ENCODE measurements around the gene DAPK1.

DAPK1 gene

DNA sequence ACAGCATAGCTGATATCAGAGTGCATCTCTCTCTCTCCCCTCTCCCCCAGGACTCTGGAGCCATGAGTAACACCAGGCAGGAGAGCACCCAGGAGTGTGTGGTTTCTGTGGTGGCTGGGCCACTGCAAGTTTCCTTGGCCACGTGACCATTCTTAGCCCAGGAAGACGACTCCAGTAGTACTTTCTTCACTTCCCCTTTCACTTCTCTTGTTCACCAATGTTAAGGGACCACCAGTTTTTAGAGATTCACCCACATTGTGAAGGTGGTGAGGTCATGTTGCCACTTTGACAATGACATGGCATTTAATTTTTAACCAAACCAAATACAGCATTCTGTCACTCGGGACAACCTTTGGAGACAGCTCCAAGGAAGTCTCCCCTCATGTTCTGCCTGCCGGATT lies 17.9 kb upstream of the DAPK1 start:
- Histone ChIP-seq H3K27ac (ENCODE audit: low read depth, low read length) (no peak overlapping the region), H3K9ac (ENCODE audit: low read length) (no peak overlapping the region), H3K27me3 (ENCODE audit: control insufficient read depth, insufficient read depth, low read length) (no peaks in the 10 kb centered on the region), H3K36me3 (ENCODE audit: control insufficient read depth, insufficient read depth, low read length) (no peaks in the 10 kb centered on the region), H3K4me3 (ENCODE audit: low read length) (no peak overlapping the region), H3K4me1 (ENCODE audit: control insufficient read depth, insufficient read depth, low read length) (no peaks in the 10 kb centered on the region)

GRCh38 chr9:87481890-87482855 lies 15.5 kb upstream of the DAPK1 start:
- no peak overlapping the region for H3K27ac ChIP-seq (ENCODE audit: low read depth, low read length)
- H3K4me3 ChIP-seq (ENCODE audit: low read length) = no peak overlapping the region
- H3K36me3 ChIP-seq (ENCODE audit: control insufficient read depth, insufficient read depth, low read length) = no peaks in the 10 kb centered on the region
- no peak overlapping the region for H3K9ac ChIP-seq (ENCODE audit: low read length)
- no peaks in the 10 kb centered on the region for H3K4me1 ChIP-seq (ENCODE audit: control insufficient read depth, insufficient read depth, low read length)
- no peaks in the 10 kb centered on the region for H3K27me3 ChIP-seq (ENCODE audit: control insufficient read depth, insufficient read depth, low read length)

- no peak overlapping the region for H3K4me3 ChIP-seq (ENCODE audit: low read length)
- no peaks in the 10 kb centered on the region for H3K27me3 ChIP-seq (ENCODE audit: control insufficient read depth, insufficient read depth, low read length)
- H3K9ac ChIP-seq (ENCODE audit: low read length) = no peak overlapping the region
Measured at GRCh38 chr9:87490225-87490624, 7.4 kb upstream of the DAPK1 start.

GRCh38 chr9:87490907-87491306 lies 6.8 kb upstream of the DAPK1 start:
- Histone ChIP-seq H3K27me3 (ENCODE audit: control insufficient read depth, insufficient read depth, low read length) (no peaks in the 10 kb centered on the region), H3K9ac (ENCODE audit: low read length) (no peak overlapping the region), H3K36me3 (ENCODE audit: control insufficient read depth, insufficient read depth, low read length) (no peaks in the 10 kb centered on the region), H3K27ac (ENCODE audit: low read depth, low read length) (no peak overlapping the region), H3K4me3 (ENCODE audit: low read length) (no peak overlapping the region), H3K4me1 (ENCODE audit: control insufficient read depth, insufficient read depth, low read length) (no peaks in the 10 kb centered on the region)

More at GRCh38 chr9:87490225-87490624, 7.4 kb upstream of the DAPK1 start:
- H3K4me1 ChIP-seq (ENCODE audit: control insufficient read depth, insufficient read depth, low read length) = no peaks in the 10 kb centered on the region
- no peak overlapping the region for H3K27ac ChIP-seq (ENCODE audit: low read depth, low read length)
- no peaks in the 10 kb centered on the region for H3K36me3 ChIP-seq (ENCODE audit: control insufficient read depth, insufficient read depth, low read length)

DNA sequence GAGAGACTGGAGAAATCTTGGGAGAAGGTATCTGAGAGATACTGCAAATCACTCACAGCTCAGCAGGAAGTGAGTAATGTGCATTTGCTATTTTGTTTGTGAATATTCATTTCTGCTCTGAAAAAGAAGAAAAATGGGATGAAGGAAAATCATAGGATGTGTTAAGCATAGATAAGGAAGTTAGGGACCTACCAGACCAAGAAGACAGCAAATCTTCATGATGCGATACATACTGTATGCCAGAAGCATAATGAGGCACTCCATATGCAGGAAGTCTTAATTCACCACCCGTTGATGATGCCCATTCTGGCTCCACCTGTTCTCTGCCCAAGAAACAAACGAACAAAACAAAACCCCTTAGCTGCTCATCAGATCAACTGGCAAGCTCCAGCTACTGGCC lies 6.1 kb upstream of the DAPK1 start:
- H3K4me1 ChIP-seq (ENCODE audit: control insufficient read depth, insufficient read depth, low read length) = no peaks in the 10 kb centered on the region
- H3K27ac ChIP-seq (ENCODE audit: low read depth, low read length) = no peak overlapping the region
- no peak overlapping the region for H3K9ac ChIP-seq (ENCODE audit: low read length)
- no peaks in the 10 kb centered on the region for H3K27me3 ChIP-seq (ENCODE audit: control insufficient read depth, insufficient read depth, low read length)
- no peak overlapping the region for H3K4me3 ChIP-seq (ENCODE audit: low read length)
- H3K36me3 ChIP-seq (ENCODE audit: control insufficient read depth, insufficient read depth, low read length) = no peaks in the 10 kb centered on the region

DNA sequence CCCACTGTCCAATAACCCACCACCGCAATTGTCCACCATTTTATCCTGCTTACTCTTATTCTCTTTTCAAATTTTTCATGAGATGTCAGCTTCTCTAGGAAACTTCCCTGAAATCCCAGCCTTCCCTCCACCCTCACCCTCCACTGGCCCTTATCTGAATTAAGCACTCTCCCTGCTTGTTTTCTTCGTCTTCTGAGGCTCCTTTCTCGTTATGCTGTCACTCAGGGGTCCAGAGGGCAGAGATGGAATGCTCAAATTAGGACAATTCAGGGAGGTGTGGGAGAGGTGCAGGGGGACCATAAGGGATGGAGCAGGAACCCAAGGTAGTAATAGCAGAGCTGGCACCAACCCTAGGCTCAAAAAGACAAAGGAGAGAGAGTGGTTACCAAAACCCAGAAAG lies 5.0 kb upstream of the DAPK1 start:
- H3K27me3 ChIP-seq (ENCODE audit: control insufficient read depth, insufficient read depth, low read length) = no peaks in the 10 kb centered on the region
- H3K36me3 ChIP-seq (ENCODE audit: control insufficient read depth, insufficient read depth, low read length) = no peaks in the 10 kb centered on the region
- no peak overlapping the region for H3K4me3 ChIP-seq (ENCODE audit: low read length)
- no peak overlapping the region for H3K9ac ChIP-seq (ENCODE audit: low read length)
- peaks cover 4% of the 10 kb centered on the region for H3K4me1 ChIP-seq (ENCODE audit: control insufficient read depth, insufficient read depth, low read length)
- H3K27ac ChIP-seq (ENCODE audit: low read depth, low read length) = no peak overlapping the region

GRCh38 chr9:87494970-87495471 lies 2.6 kb upstream of the DAPK1 start:
- Histone ChIP-seq H3K9ac (ENCODE audit: low read length) (no peak overlapping the region), H3K36me3 (ENCODE audit: control insufficient read depth, insufficient read depth, low read length) (no peaks in the 10 kb centered on the region), H3K27ac (ENCODE audit: low read depth, low read length) (no peak overlapping the region), H3K4me1 (ENCODE audit: control insufficient read depth, insufficient read depth, low read length) (peaks cover 4% of the 10 kb centered on the region), H3K4me3 (ENCODE audit: low read length) (no peak overlapping the region), H3K27me3 (ENCODE audit: control insufficient read depth, insufficient read depth, low read length) (peaks cover 3% of the 10 kb centered on the region)

DNA sequence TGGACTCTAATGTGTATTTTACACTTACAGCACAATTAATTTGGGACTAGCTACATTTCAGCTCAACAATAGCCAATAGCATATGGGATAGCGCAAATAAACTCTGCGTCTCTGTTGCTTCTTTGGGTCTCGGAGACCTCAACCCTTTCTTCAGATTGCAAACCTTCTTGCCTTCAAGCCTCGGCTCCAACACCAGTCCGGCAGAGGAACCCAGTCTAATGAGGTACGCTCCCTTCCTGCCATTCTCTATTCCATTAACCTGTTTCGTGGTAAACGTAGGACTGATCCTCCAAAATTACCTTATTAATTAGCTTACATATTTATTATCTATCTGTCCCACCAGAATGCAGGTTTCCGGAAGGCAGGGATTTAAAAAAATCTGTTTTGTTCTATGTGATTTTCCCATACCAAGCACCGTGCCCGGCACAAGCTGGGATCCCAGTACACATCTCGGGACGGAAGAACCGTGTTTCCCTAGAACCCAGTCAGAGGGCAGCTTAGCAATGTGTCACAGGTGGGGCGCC lies 525 bp upstream of the DAPK1 start:
- Histone ChIP-seq H3K36me3 (ENCODE audit: control insufficient read depth, insufficient read depth, low read length) (no peaks in the 10 kb centered on the region), H3K27me3 (ENCODE audit: control insufficient read depth, insufficient read depth, low read length) (peaks cover 3% of the 10 kb centered on the region), H3K9ac (ENCODE audit: low read length) (peak overlapping the region; percentile 41), H3K4me1 (ENCODE audit: control insufficient read depth, insufficient read depth, low read length) (peaks cover 6% of the 10 kb centered on the region), H3K4me3 (ENCODE audit: low read length) (peak overlapping the region; percentile 84), H3K27ac (ENCODE audit: low read depth, low read length) (peak overlapping the region; percentile 75)

- H3K9ac ChIP-seq (ENCODE audit: low read length) = peak overlapping the region; percentile 19
- peak overlapping the region; percentile 84 for H3K4me3 ChIP-seq (ENCODE audit: low read length)
- peaks cover 3% of the 10 kb centered on the region for H3K27me3 ChIP-seq (ENCODE audit: control insufficient read depth, insufficient read depth, low read length)
- H3K27ac ChIP-seq (ENCODE audit: low read depth, low read length) = peak overlapping the region; percentile 75
- no peaks in the 10 kb centered on the region for H3K36me3 ChIP-seq (ENCODE audit: control insufficient read depth, insufficient read depth, low read length)
- H3K4me1 ChIP-seq (ENCODE audit: control insufficient read depth, insufficient read depth, low read length) = peaks cover 8% of the 10 kb centered on the region
Measured at GRCh38 chr9:87498046-87498810, 561 bp downstream of the DAPK1 start.

GRCh38 chr9:87498811-87499360 lies 1.2 kb downstream of the DAPK1 start:
- peaks cover 8% of the 10 kb centered on the region for H3K4me1 ChIP-seq (ENCODE audit: control insufficient read depth, insufficient read depth, low read length)
- H3K36me3 ChIP-seq (ENCODE audit: control insufficient read depth, insufficient read depth, low read length) = no peaks in the 10 kb centered on the region
- peak overlapping the region; percentile 75 for H3K27ac ChIP-seq (ENCODE audit: low read depth, low read length)
- peak overlapping the region; percentile 22 for H3K9ac ChIP-seq (ENCODE audit: low read length)
- H3K4me3 ChIP-seq (ENCODE audit: low read length) = peak overlapping the region; percentile 84
- peaks cover 3% of the 10 kb centered on the region for H3K27me3 ChIP-seq (ENCODE audit: control insufficient read depth, insufficient read depth, low read length)

- peaks cover 8% of the 10 kb centered on the region for H3K4me1 ChIP-seq (ENCODE audit: control insufficient read depth, insufficient read depth, low read length)
- no peak overlapping the region for H3K9ac ChIP-seq (ENCODE audit: low read length)
- peaks cover 3% of the 10 kb centered on the region for H3K27me3 ChIP-seq (ENCODE audit: control insufficient read depth, insufficient read depth, low read length)
- peak overlapping the region; percentile 84 for H3K4me3 ChIP-seq (ENCODE audit: low read length)
- H3K27ac ChIP-seq (ENCODE audit: low read depth, low read length) = peak overlapping the region; percentile 75
- no peaks in the 10 kb centered on the region for H3K36me3 ChIP-seq (ENCODE audit: control insufficient read depth, insufficient read depth, low read length)
Measured at GRCh38 chr9:87499424-87500017, 1.9 kb downstream of the DAPK1 start.
